SKM-1 treated with dmso at 0.1 percent for 144 hours (cell line): ENCODE results near the gene MPDZ.
A peak's percentile ranks its signal among the peaks of the same experiment; 100 is the strongest.

Source experiments
- DNase-seq: peaks from one replicate; lab custom pipeline; 2025; ENCODE audit not compliant: unreplicated experiment; lab: John Stamatoyannopoulos, UW

The MPDZ gene

GRCh38 chr9:13088720-13089427 lies 190.6 kb downstream of the MPDZ start:
- peak; percentile 36 for DNase-seq

- no peak for DNase-seq
These were observed 195.4 kb downstream of the MPDZ start for GRCh38 chr9:13083963-13084528.

- DNase-seq, result no peak
These were observed 196.1 kb downstream of the MPDZ start for GRCh38 chr9:13083366-13083765.

GRCh38 chr9:13082796-13083195 lies 196.7 kb downstream of the MPDZ start:
- no peak for DNase-seq

GRCh38 chr9:13078164-13078563 lies 201.3 kb downstream of the MPDZ start:
- no peak for DNase-seq

- no peak for DNase-seq
These were observed 202.9 kb downstream of the MPDZ start for GRCh38 chr9:13076616-13077015.

GRCh38 chr9:13071921-13072320 lies 207.6 kb downstream of the MPDZ start:
- no peak for DNase-seq

- DNase-seq, result no peak
These were observed 208.6 kb downstream of the MPDZ start for GRCh38 chr9:13070612-13071595.

GRCh38 chr9:13069498-13069897 lies 210.0 kb downstream of the MPDZ start:
- no peak for DNase-seq

GRCh38 chr9:13064676-13065075 lies 214.8 kb downstream of the MPDZ start:
- DNase-seq, result no peak

GRCh38 chr9:13063880-13064459 lies 215.5 kb downstream of the MPDZ start:
- no peak for DNase-seq

GRCh38 chr9:13061390-13061789 lies 218.1 kb downstream of the MPDZ start:
- no peak for DNase-seq
